Measurements from ENCODE around the gene ZNF157. TPM values are rescaled to one million over a fixed set of nuclear protein-coding genes. Genes with fewer than 3 reads are reported as not detected.
A peak's percentile ranks its signal among the peaks of the same experiment; 100 is the strongest.

The ZNF157 gene
- total RNA-seq = 1 to 10 TPM in 1 of 2 donors, under 1 TPM in 1; 0.97 to 1.3 TPM
- polyA plus RNA-seq (2013, experiment 1 of 2) = 0.64 TPM
- polyA plus RNA-seq (2013, experiment 2 of 2) = 0.83 TPM
- long read RNA-seq, experiment 1 = 0 reads
- long read RNA-seq, experiment 2, partial matches to known transcripts = 0 of 1 reads
- long read RNA-seq, experiment 2, other reads (novel, unspliced or antisense) = 1 of 1 reads
- long read RNA-seq, experiment 3, partial matches to known transcripts = 2 of 6 reads
- long read RNA-seq, experiment 3, other reads (novel, unspliced or antisense) = 4 of 6 reads
- long read RNA-seq, experiment 4, partial matches to known transcripts = 0 of 1 reads
- long read RNA-seq, experiment 4, other reads (novel, unspliced or antisense) = 1 of 1 reads

- H3K9me3 Mint-ChIP-seq = peaks cover 41% of the 10 kb centered on the region
- 61% methylated on average over 3 of the region's 3 CpGs; no CpG with 5 or more reads in 1 of the 2 experiments for WGBS, 2 experiments (ENCODE audit: insufficient coverage in 1 of 2, insufficient read length in 1 of 2)
Measured at GRCh38 chrX:47370278-47370677, at the start of gene ZNF157. TSS of gene ZNF157 (plus strand) at chrX:47370578. CDS start at chrX:47370669, 91 bp downstream.

GRCh38 chrX:47321386-47321785 lies 49.0 kb upstream of the ZNF157 start:
- WGBS, 2 experiments (ENCODE audit: insufficient coverage in 1 of 2, insufficient read length in 1 of 2) = 0 to 6% methylated on average over 2 to 19 of the region's 19 CpGs
- H3K27ac Mint-ChIP-seq = peak overlapping the region; percentile 97
- peak overlapping the region; percentile 21 for H3K4me3 Mint-ChIP-seq
- no peak overlapping the region for H3K4me3 ChIP-seq (ENCODE audit: low read length)
- TF ChIP-seq CTCF (conservative IDR thresholded peaks at IDR 0.05) = no peak
- H3K27me3 ChIP-seq (ENCODE audit: control insufficient read depth, insufficient read depth, low read length, poor library complexity, severe bottlenecking) = no peaks in the 10 kb centered on the region
- peak overlapping the region; percentile 88 for H3K27ac ChIP-seq (ENCODE audit: low read depth, low read length)
- peaks cover 14% of the 10 kb centered on the region for H3K4me1 Mint-ChIP-seq
- no peaks in the 10 kb centered on the region for H3K27me3 Mint-ChIP-seq (ENCODE audit: insufficient read depth)
- H3K36me3 Mint-ChIP-seq (ENCODE audit: low read depth) = no peaks in the 10 kb centered on the region
- H3K9ac ChIP-seq (ENCODE audit: extremely low read depth, low read length, poor library complexity, severe bottlenecking) = peak overlapping the region; percentile 38
- H3K4me1 ChIP-seq (ENCODE audit: control insufficient read depth, insufficient read depth, low read length) = peaks cover 6% of the 10 kb centered on the region
- peak; percentile 94 for DNase-seq
- H3K9me3 ChIP-seq (ENCODE audit: control insufficient read depth, low read length) = no peaks in the 10 kb centered on the region
- H3K9me3 Mint-ChIP-seq = peaks cover 54% of the 10 kb centered on the region
- no peaks in the 10 kb centered on the region for H3K36me3 ChIP-seq (ENCODE audit: control insufficient read depth, insufficient read depth, low read length)

More at GRCh38 chrX:47370278-47370677, at the start of gene ZNF157:
- TF ChIP-seq CTCF (conservative IDR thresholded peaks at IDR 0.05) = no peak
- Histone ChIP-seq H3K27ac (ENCODE audit: low read depth, low read length) (no peak within 1 kb of the TSS), H3K27me3 (ENCODE audit: control insufficient read depth, insufficient read depth, low read length, poor library complexity, severe bottlenecking) (no peaks in the 10 kb centered on the region), H3K9ac (ENCODE audit: extremely low read depth, low read length, poor library complexity, severe bottlenecking) (no peak within 1 kb of the TSS), H3K4me3 (ENCODE audit: low read length) (no peak within 1 kb of the TSS), H3K36me3 (ENCODE audit: control insufficient read depth, insufficient read depth, low read length) (no peaks in the 10 kb centered on the region), H3K4me1 (ENCODE audit: control insufficient read depth, insufficient read depth, low read length) (no peaks in the 10 kb centered on the region), H3K9me3 (ENCODE audit: control insufficient read depth, low read length) (no peaks in the 10 kb centered on the region)
- Mint-ChIP-seq H3K4me1 (no peaks in the 10 kb centered on the region), H3K4me3 (no peak within 1 kb of the TSS), H3K27ac (no peak within 1 kb of the TSS), H3K27me3 (ENCODE audit: insufficient read depth) (no peaks in the 10 kb centered on the region), H3K36me3 (ENCODE audit: low read depth) (no peaks in the 10 kb centered on the region)
- no peak for DNase-seq

GRCh38 chrX:47321823-47322371 lies 48.5 kb upstream of the ZNF157 start:
- no peak for TF ChIP-seq CTCF (conservative IDR thresholded peaks at IDR 0.05)
- Histone ChIP-seq H3K27ac (ENCODE audit: low read depth, low read length) (peak overlapping the region; percentile 88), H3K4me1 (ENCODE audit: control insufficient read depth, insufficient read depth, low read length) (peaks cover 6% of the 10 kb centered on the region), H3K27me3 (ENCODE audit: control insufficient read depth, insufficient read depth, low read length, poor library complexity, severe bottlenecking) (no peaks in the 10 kb centered on the region), H3K4me3 (ENCODE audit: low read length) (no peak overlapping the region), H3K9me3 (ENCODE audit: control insufficient read depth, low read length) (no peaks in the 10 kb centered on the region), H3K36me3 (ENCODE audit: control insufficient read depth, insufficient read depth, low read length) (no peaks in the 10 kb centered on the region), H3K9ac (ENCODE audit: extremely low read depth, low read length, poor library complexity, severe bottlenecking) (peak overlapping the region; percentile 38)
- no peaks in the 10 kb centered on the region for H3K27me3 Mint-ChIP-seq (ENCODE audit: insufficient read depth)
- H3K4me3 Mint-ChIP-seq = peak overlapping the region; percentile 21
- no peaks in the 10 kb centered on the region for H3K36me3 Mint-ChIP-seq (ENCODE audit: low read depth)
- WGBS, 2 experiments (ENCODE audit: insufficient coverage in 1 of 2, insufficient read length in 1 of 2) = 0 to 20% methylated on average over 1 to 19 of the region's 20 CpGs
- peak; percentile 88 for DNase-seq
- peak overlapping the region; percentile 97 for H3K27ac Mint-ChIP-seq
- H3K9me3 Mint-ChIP-seq = peaks cover 52% of the 10 kb centered on the region
- peaks cover 11% of the 10 kb centered on the region for H3K4me1 Mint-ChIP-seq
